Activated T-helper 9 cell treated with anti-CD3 and anti-CD28 coated beads, Interleukin-2, amount 50 U/mL, for 16 hours (primary cell): ENCODE data around the gene PACS1.

ENCODE experiments used
- DNase-seq: peaks from one replicate; pipeline ENCODE4 v3.0.0-alpha.2; 2020; ENCODE audit warnings: low read depth

The PACS1 gene

DNA sequence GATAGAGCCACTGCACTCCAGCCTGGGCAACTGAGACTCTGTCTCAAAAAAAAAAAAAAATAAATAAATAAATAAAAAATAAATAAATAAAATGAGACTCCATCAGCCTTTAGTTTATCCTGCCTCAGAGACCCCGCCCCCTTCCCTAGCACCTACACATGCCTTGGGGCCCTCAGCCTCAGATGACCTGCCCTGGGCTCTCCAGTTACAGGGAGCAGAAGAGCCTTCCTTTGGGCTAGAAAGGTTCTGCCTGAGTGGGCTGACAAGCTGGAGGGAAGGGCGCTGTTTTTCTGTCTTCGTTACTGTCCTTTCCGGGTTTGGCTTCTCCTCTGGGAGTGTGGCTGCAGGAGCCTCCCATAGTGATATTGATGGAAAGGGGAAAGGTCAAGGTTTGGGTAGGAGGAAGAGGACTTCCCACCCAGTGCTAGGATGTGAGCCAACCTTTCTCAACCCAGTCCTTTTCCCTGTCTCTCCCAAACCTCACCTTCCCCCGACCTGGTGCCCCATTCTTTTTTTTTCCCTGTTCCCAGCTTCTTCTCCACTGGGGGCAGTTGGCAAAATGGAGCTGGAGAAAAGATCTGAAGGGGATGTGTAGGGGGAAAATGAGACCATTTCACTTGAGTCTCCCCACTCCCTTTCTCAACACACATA, 19.4 kb upstream of the PACS1 start:
- DNase-seq = no peak

- DNase-seq = no peak
Measured at GRCh38 chr11:66051371-66051765, 18.7 kb upstream of the PACS1 start.

DNA sequence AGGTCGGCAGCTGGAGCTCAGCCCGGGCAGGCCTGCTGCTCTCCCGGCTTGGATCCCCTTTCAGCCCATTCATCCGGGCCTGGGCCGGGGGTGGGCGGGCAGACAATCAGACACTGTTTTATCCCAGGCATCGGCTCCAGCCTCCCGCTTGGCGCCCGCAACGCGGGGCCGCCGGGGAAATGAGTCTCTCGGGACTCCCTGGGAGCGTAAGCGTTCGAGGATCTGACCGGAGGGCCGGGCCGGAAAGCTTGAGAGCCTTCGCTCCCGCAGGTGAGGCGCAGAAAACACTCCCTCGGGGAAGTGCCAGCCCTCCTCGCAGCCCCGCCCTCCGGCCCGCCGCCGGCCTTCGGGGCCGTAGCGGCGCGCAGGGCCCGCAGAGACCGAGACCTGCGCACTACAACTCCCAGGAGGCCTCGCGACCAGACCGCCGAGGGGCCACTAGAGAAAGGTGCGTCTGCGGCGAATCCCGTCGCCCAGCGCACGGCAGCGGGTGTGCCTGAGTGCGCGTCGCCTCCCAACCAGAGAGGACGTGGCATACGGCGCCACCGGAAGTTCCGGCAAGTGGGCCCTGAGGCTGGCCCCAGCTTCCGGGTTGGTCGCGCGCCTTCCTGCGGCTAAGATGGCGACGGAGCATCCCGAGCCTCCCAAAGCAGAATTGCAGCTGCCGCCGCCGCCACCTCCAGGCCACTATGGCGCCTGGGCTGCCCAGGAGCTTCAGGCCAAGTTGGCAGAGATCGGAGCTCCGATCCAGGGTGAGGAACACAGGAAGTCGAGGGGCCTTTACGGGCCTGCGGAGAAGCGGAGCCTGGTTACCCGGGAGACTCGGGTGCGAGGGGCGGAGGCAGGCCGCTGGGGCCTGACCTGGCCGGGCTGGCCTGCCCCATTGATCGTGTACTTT, 18.1 kb upstream of the PACS1 start, which contains the start of gene SF3B2:
Gene SF3B2, plus strand, starts transcription at position 599 of the 898 bp plus-strand sequence. Its CDS starts 21 bp downstream, at position 620.
- DNase-seq = peak; percentile 96

- no peak for DNase-seq
Measured at GRCh38 chr11:66052664-66052982, 17.4 kb upstream of the PACS1 start.

DNA sequence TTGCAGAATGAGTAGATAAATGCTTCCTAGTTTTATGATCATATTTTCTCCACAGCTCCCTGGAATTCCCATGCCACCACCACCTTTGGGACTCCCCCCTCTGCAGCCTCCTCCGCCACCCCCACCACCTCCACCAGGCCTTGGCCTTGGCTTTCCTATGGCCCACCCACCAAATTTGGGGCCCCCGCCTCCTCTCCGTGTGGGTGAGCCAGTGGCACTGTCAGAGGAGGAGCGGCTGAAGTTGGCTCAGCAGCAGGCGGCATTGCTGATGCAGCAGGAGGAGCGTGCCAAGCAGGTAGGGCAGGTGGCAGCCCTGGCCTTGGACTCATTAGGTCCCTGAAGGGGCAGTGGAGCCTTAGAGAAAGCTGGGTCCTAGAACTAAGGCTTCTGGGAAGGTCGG, 15.1 kb upstream of the PACS1 start:
- DNase-seq = no peak

- DNase-seq = no peak
Measured at GRCh38 chr11:66056501-66056900, 13.6 kb upstream of the PACS1 start.

DNA sequence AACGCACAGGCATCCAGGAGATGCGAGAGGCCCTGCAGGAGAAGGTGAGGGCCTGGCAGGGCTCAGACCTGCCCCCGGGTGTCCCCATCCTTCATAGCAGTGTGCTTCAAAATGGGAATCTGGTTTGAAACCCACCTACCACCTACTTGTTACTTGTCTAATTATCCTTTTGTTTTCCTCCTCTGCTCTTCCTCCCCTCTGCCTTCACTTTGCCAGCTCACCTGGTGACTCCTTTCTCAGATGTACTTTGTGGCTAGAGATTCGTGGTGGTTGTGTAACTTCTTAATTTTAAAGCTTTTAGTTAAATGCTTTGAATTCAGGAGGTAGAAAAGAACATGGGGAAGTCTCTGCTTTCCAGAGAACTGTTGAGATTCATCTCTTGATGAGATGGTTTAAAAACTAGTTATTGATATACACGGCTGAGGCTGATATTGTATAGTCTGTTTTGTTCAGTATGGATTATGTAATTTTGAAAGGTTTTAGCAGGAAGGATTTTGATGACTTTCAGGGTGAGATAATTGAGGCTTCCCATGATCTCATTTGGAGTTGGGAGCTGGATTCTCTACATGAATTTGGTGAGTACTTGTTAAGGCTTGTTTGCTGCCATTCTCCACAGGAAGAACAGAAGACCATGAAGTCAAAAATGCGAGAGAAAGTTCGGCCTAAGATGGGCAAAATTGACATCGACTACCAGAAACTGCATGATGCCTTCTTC, 9.9 kb upstream of the PACS1 start:
- DNase-seq = no peak

DNA sequence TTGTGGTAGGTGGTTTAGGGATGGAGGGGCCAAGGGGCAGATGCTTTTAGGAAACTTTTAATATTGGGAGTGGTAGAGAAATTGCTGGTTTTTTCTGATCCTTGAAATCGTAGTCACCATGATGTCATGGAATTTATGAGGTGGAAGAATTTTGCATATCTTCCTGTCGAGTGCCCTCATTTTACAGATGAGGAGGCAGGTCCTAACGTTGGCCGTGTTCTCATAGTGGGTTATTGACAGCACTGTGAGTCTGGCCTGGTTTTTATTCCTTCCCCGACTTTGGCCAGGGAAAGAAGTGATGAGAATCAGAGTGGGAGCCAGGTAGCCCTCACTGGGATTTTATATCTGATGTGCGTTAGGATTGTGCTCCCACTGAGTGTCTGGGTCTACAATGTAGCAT, 8.8 kb upstream of the PACS1 start:
- no peak for DNase-seq

DNA sequence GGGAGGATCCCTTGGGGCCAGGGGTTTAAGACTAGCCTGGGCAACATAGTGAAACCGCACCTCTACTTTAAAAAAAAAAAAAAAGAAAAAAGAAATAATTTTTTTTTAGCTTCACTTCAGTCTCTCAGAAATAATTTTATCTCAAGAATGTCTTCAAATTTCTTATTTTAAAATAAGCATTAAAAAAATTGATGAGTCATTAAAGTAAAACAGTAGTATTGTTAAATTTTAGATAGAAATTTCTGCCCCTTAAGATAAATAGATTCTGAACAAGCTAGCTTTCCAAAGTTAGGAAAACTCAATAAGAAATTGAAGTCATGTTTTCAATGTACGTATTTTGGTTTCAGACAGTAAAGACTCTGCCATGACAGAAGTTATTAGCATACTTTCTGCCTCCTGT, 7.7 kb upstream of the PACS1 start:
- no peak for DNase-seq

- DNase-seq = no peak
Measured at GRCh38 chr11:66063900-66064299, 6.2 kb upstream of the PACS1 start.

GRCh38 chr11:66064571-66064970, 5.5 kb upstream of the PACS1 start:
- DNase-seq = no peak

DNA sequence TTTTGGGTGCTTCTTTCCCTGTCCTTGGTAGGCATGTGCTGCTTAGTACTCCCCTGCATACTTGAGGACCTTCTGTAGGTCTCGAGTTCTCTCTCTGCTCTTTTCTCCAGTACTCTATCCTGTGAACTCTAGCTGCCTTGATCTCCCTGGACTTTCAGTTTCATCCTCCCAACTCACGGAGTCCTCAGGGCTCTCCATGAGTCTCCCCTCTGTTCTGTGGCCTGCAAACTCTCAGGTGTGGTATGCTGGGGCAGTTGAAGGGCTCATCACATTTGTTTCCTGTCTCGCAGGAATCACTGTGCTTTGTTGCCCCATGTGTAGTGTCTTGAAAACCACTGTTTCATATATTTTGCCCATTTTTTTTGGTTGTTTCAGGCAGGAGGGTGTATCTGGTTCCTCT, 3.3 kb upstream of the PACS1 start:
- no peak for DNase-seq

DNA sequence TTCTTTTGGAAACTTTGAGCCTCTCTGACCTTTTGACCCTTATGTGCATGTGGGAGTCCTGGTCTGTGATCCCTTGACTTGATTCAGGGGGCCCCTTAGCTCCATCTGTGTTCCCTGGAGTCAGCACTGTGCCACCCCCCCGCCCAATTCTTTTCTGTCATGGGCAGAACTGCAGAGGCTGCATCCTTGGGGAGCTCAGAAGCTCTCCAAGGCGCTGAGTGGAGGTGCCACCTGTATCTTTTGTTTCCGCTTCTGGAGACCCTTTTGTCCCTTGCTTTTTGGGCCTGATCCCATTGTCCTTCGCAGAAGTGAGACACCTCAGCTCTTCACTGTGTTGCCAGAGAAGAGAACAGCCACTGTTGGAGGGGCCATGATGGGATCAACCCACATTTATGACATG, 2.4 kb upstream of the PACS1 start:
- no peak for DNase-seq

- peak; percentile 65 for DNase-seq
Measured at GRCh38 chr11:66068154-66068821, 1.8 kb upstream of the PACS1 start.

GRCh38 chr11:66068923-66069714, 953 bp upstream of the PACS1 start:
- no peak for DNase-seq

DNA sequence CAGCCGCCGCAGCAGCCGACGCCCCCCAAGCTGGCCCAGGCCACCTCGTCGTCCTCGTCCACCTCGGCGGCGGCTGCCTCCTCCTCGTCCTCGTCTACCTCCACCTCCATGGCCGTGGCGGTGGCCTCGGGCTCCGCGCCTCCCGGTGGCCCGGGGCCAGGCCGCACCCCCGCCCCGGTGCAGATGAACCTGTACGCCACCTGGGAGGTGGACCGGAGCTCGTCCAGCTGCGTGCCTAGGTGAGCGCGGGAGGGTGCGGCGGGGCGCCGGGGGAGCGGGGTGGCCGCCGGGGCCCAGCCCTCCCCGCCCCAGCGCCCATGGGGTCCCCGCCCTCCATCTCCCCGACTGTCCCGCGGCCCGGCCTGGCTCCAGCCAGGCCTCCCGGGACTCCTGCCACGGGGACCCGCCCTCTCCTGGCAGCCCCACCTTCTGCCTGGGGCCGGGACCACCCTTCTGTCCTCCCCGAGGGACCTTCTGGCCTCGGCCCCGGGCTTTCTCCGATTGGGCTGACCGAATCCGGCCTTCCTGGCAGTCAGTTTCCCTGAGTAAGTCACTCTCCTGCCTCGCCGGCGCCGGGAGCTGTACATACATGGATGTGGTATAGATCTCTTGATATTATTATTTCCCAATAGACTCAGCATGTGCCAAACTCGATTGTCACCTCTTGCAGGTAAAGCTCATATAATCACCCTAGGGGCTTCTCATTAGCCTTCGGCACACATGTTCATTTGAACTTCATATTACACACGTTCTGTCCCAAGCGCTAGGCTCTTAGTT, 720 bp downstream of the PACS1 start:
- no peak for DNase-seq

DNA sequence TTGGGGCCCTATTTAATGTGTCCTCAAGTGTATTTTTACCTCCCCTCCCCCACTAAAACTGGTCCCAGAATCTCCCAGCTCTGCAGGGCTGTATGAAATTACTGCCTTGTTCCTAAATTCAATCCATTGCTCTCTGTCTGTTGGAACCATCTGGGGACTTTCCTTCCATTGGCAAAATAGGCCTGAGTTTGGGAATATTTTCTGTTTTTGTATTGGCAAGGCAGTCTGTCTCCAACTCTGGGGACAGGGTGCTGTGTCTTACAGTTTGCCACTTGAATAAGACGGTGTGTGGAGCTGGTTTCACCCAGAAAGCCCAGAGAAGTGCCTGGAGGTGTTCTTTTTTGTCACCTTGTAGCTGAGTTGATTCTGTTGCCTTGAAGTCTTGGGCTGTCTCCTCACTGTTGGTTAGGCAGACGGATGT, 1.3 kb downstream of the PACS1 start:
- DNase-seq = no peak

DNA sequence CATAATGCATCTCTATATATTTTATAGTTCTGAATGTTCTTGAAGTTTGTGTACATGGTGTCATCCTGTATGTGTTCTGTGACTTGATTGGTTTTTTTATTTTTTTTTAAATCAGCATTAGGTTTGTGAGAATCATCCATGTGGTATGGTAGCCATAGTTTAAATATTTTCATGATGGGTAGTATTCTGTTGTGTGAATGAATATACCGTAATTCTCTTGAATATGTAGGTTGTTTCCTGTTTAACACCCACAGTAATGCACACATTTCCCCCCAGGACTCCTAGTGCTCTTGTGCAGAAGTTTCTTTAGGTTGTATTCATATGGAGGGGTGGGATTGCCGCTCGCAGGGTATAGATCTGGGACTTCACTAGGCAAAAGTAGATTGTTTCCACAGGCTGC, 2.0 kb downstream of the PACS1 start:
- DNase-seq = no peak

DNA sequence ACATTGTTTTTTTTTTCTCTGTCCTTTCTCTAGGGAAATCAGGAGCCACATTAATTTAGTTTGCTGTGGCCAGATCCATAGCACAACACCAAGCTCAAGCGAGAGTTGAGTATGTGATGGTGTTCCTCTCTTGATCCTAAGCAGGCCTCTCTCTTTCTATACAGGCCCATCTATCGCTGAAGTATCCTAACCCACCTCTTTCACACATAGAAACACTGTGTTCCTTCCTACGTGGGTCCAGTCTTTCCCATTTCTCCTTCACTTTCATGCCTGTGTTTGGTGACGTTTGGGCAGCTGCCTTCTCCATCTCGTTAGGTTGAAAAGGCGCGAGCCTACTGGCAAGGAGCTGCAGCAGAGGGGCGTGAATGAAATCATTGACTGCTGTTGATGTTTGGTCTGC, 2.4 kb downstream of the PACS1 start:
- no peak for DNase-seq

DNA sequence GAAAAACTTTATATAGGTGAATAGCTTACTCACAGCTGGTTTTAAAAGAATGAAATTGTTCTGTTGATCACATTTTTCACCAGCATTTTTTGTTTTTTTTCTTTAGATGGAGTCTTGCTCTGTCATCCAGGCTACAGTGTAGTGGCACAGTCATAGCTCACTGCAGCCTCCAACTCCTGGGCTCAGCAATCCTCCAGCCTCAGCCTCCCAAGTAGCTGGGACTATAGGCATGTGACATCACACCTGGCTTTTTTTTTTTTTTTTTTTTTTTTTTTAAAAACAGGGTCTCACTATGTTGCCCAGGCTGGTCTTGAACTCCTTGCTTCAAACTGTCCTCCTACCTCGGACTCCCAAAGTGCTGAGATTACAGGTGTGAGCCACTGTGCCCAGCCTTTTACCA, 3.6 kb downstream of the PACS1 start:
- DNase-seq = no peak

DNA sequence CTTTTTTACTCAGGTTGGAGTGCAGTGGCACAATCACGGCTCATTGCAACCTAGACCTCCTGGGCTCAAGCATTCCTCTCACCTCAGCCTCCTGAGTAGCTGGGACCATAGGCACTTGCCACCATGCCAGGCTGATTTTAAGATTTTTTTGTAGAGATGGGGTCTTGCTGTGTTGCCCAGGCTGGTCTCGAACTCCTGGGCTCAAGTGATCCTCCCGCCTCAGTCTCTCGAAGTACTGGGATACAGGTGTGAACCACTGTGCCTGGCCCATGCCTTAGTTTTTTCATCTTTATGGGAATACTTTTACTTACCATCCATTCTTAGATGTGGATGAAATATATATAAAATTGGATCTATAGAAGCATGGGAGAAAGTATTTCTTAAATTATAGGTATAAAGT, 5.2 kb downstream of the PACS1 start:
- no peak for DNase-seq
